ENCODE results near the gene IFIH1. TPM values are rescaled to one million over a fixed set of nuclear protein-coding genes. Genes with fewer than 3 reads are reported as not detected.

IFIH1 gene
- total RNA-seq, 3 donors from 2014 or later (not counting 1 experiment from before 2014, with no cell fraction given): 36.7 to 57.4 (median 36.9) TPM

DNA sequence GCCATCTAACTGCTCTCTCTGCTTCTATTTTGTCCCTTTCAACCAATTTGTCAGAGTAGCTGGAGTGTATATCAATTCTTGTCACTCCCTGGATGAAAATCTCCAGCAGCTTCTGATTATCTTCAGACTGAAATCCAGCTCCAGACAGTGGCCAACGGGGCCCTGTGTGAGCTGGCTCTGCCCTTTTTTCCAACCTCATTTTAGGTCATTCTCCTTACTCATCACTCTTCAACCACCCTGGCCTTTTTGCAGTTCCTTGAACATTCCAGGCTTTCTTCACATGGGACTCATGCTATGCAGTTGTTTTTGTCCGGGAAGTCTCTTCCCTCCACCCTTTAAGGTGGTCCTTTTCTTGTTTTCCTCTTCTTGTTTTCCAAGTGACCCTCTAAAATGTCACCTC is 59.8 kb downstream of the IFIH1 start:
- Mint-ChIP-seq H3K4me1 (peaks cover 12 to 13% of the 10 kb centered on the region in 2 donors), H3K4me3 (no peak overlapping the region), H3K27me3 (ENCODE audit: low read depth in 2 of 2) (peaks cover 0 to 5% of the 10 kb centered on the region in 2 donors), H3K36me3 (no peaks in the 10 kb centered on the region), H3K27ac (no peak overlapping the region), H3K9me3 (no peaks in the 10 kb centered on the region)
- no peak overlapping the region for H3K4me3 ChIP-seq (ENCODE audit: low read length)
- intact Hi-C loops (cut with micrococcal nuclease): no loop called here
- no peaks in the 10 kb centered on the region for H3K36me3 ChIP-seq (ENCODE audit: control insufficient read depth, insufficient read depth, low read length)
- H3K27ac ChIP-seq (ENCODE audit: low read length): no peak overlapping the region
- no peaks in the 10 kb centered on the region for H3K9me3 ChIP-seq (ENCODE audit: control insufficient read depth, insufficient read depth, low read length)
- no peak for TF ChIP-seq CTCF (IDR thresholded peaks at IDR 0.05)
- ATAC-seq (no peak), DNase-seq (no peak)
- H3K27me3 ChIP-seq (ENCODE audit: control insufficient read depth, insufficient read depth, low read length): no peaks in the 10 kb centered on the region
- peaks cover 9% of the 10 kb centered on the region for H3K4me1 ChIP-seq (ENCODE audit: control insufficient read depth, insufficient read depth, low read length)
- 93% methylated on average over 2 of the region's 2 CpGs for WGBS (ENCODE audit: insufficient coverage)

DNA sequence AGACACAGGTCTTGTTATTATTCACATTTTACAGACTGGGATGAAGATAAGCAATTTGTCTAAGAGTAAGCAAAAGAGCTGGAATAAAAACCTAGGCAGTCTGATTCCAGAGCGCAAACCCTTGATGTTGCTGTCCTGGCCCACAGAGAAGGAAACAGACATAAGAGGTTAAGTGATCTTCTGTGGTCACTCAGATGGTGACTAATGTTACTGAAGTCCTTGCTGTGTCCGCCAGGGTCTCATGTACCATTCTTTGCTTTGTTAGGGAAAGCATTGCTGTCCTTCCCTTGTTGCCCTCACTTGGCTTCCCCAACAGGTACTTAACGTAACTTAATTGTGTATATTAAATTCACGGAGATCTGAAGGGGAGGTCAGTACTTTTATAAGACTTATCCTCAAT is 60.3 kb downstream of the IFIH1 start:
- no peaks in the 10 kb centered on the region for H3K36me3 Mint-ChIP-seq
- TF ChIP-seq CTCF (IDR thresholded peaks at IDR 0.05): no peak
- intact Hi-C loops (cut with micrococcal nuclease): no loop called here
- peaks cover 9% of the 10 kb centered on the region for H3K4me1 ChIP-seq (ENCODE audit: control insufficient read depth, insufficient read depth, low read length)
- 100% methylated on average over 4 of the region's 4 CpGs for WGBS (ENCODE audit: insufficient coverage)
- no peak overlapping the region for H3K4me3 Mint-ChIP-seq
- no peaks in the 10 kb centered on the region for H3K27me3 ChIP-seq (ENCODE audit: control insufficient read depth, insufficient read depth, low read length)
- peaks cover 0 to 5% of the 10 kb centered on the region in 2 donors for H3K27me3 Mint-ChIP-seq (ENCODE audit: low read depth in 2 of 2)
- no peak overlapping the region for H3K27ac Mint-ChIP-seq
- H3K9me3 ChIP-seq (ENCODE audit: control insufficient read depth, insufficient read depth, low read length): no peaks in the 10 kb centered on the region
- no peaks in the 10 kb centered on the region for H3K36me3 ChIP-seq (ENCODE audit: control insufficient read depth, insufficient read depth, low read length)
- ATAC-seq: no peak
- DNase-seq: no peak
- H3K9me3 Mint-ChIP-seq: no peaks in the 10 kb centered on the region
- no peak overlapping the region for H3K4me3 ChIP-seq (ENCODE audit: low read length)
- H3K4me1 Mint-ChIP-seq: peaks cover 12 to 13% of the 10 kb centered on the region in 2 donors
- H3K27ac ChIP-seq (ENCODE audit: low read length): no peak overlapping the region

GRCh38 chr2:162257425-162257824 is 61.1 kb downstream of the IFIH1 start:
- ATAC-seq (no peak), DNase-seq (no peak)
- Histone ChIP-seq H3K9me3 (ENCODE audit: control insufficient read depth, insufficient read depth, low read length) (no peaks in the 10 kb centered on the region), H3K4me3 (ENCODE audit: low read length) (no peak overlapping the region), H3K27ac (ENCODE audit: low read length) (no peak overlapping the region), H3K36me3 (ENCODE audit: control insufficient read depth, insufficient read depth, low read length) (no peaks in the 10 kb centered on the region), H3K4me1 (ENCODE audit: control insufficient read depth, insufficient read depth, low read length) (peaks cover 9% of the 10 kb centered on the region), H3K27me3 (ENCODE audit: control insufficient read depth, insufficient read depth, low read length) (no peaks in the 10 kb centered on the region)
- Mint-ChIP-seq H3K36me3 (no peaks in the 10 kb centered on the region), H3K4me3 (no peak overlapping the region), H3K27ac (no peak overlapping the region), H3K9me3 (no peaks in the 10 kb centered on the region), H3K27me3 (ENCODE audit: low read depth in 2 of 2) (peaks cover 0 to 5% of the 10 kb centered on the region in 2 donors), H3K4me1 (peaks cover 12 to 13% of the 10 kb centered on the region in 2 donors)
- intact Hi-C loops (cut with micrococcal nuclease): no loop called here
- WGBS (ENCODE audit: insufficient coverage): no CpG with 5 or more reads among the region's 1 CpG
- no peak for TF ChIP-seq CTCF (IDR thresholded peaks at IDR 0.05)

DNA sequence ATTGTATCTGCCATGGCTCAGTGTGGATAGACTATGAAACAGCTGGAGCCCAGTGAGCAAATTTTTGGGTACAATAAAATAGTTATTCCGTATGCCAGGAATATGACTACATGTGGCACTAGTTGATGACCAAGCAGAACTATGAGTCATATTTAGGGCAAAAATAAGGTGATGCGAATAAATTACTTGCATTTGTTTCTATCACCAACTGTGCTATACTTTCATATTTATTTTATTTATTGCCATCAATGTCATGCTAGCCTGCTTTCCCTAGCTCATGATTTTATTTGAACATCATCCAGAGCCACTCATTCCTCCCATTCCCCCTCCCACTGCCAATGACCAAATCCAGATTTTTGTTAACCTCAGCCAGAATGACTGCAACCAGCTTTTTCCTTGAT is 61.9 kb downstream of the IFIH1 start:
- intact Hi-C loops (cut with micrococcal nuclease): no loop called here
- no peaks in the 10 kb centered on the region for H3K9me3 ChIP-seq (ENCODE audit: control insufficient read depth, insufficient read depth, low read length)

More for the DNA sequence above, 61.9 kb downstream of the IFIH1 start:
- H3K4me1 ChIP-seq (ENCODE audit: control insufficient read depth, insufficient read depth, low read length): peaks cover 7% of the 10 kb centered on the region
- Mint-ChIP-seq H3K27me3 (ENCODE audit: low read depth in 2 of 2) (peaks cover 0 to 5% of the 10 kb centered on the region in 2 donors), H3K27ac (no peak overlapping the region), H3K4me1 (peaks cover 7% of the 10 kb centered on the region in 2 donors), H3K4me3 (no peak overlapping the region), H3K9me3 (no peaks in the 10 kb centered on the region), H3K36me3 (no peaks in the 10 kb centered on the region)
- ATAC-seq (no peak), DNase-seq (no peak)
- no peak overlapping the region for H3K4me3 ChIP-seq (ENCODE audit: low read length)
- no peak for TF ChIP-seq CTCF (IDR thresholded peaks at IDR 0.05)
- H3K36me3 ChIP-seq (ENCODE audit: control insufficient read depth, insufficient read depth, low read length): no peaks in the 10 kb centered on the region
- WGBS (ENCODE audit: insufficient coverage): 94% methylated on average over 2 of the region's 2 CpGs
- no peak overlapping the region for H3K27ac ChIP-seq (ENCODE audit: low read length)
- no peaks in the 10 kb centered on the region for H3K27me3 ChIP-seq (ENCODE audit: control insufficient read depth, insufficient read depth, low read length)
